ENCODE results near the gene SLC43A2.

DNA sequence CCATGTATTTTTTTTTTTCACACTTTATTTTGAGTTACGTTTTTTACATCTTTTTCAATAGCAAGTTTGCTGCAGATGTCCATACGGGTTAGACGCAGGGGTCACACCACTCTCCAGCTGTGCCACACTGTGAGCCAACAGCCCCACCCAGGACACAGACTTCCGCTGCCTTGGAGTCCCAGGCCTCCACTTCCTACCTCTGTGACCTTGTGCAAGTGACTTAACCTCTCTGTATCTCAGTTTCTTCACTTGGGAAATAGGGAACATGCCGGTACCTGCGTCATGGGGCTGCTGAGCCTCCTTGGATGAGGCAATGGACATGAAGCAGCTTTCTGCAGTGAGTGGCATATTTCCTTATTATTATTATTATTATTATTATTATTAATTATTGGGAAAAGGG lies 62.8 kb downstream of the SLC43A2 start:
- TF ChIP-seq, protein P1, sequence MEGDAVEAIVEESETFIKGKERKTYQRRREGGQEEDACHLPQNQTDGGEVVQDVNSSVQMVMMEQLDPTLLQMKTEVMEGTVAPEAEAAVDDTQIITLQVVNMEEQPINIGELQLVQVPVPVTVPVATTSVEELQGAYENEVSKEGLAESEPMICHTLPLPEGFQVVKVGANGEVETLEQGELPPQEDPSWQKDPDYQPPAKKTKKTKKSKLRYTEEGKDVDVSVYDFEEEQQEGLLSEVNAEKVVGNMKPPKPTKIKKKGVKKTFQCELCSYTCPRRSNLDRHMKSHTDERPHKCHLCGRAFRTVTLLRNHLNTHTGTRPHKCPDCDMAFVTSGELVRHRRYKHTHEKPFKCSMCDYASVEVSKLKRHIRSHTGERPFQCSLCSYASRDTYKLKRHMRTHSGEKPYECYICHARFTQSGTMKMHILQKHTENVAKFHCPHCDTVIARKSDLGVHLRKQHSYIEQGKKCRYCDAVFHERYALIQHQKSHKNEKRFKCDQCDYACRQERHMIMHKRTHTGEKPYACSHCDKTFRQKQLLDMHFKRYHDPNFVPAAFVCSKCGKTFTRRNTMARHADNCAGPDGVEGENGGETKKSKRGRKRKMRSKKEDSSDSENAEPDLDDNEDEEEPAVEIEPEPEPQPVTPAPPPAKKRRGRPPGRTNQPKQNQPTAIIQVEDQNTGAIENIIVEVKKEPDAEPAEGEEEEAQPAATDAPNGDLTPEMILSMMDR (IDR thresholded peaks at IDR 0.05) = no peak
- TF ChIP-seq POLR2A (IDR thresholded peaks at IDR 0.05) = no peak
